GM13976 (cell line): ENCODE measurements around the gene TMC3.
A peak's percentile ranks its signal among the peaks of the same experiment; 100 is the strongest.

Experiments
- DNase-seq: peaks from one replicate; pipeline ENCODE4 v3.0.0; 2012; ENCODE audit warnings: low spot score
- CTCF ChIP-seq: IDR thresholded peaks from 2 replicates; pipeline ENCODE4 v1.5.1; 2012; ENCODE audit warnings: borderline replicate concordance, mild to moderate bottlenecking; ENCODE audit not compliant: insufficient read depth; ENCODE audit errors: extremely low read depth, missing control alignments, control extremely low read depth
- in situ Hi-C: fragments of 300-500 bp; cut with MboI; formaldehyde crosslinking; loops from one replicate; pipeline ENCODE4 v1.12.0; 2022; ENCODE audit warnings: low sequenced_read_pairs, mixed read lengths, inconsistent platforms; ENCODE audit not compliant: unreplicated experiment

TMC3 gene

DNA sequence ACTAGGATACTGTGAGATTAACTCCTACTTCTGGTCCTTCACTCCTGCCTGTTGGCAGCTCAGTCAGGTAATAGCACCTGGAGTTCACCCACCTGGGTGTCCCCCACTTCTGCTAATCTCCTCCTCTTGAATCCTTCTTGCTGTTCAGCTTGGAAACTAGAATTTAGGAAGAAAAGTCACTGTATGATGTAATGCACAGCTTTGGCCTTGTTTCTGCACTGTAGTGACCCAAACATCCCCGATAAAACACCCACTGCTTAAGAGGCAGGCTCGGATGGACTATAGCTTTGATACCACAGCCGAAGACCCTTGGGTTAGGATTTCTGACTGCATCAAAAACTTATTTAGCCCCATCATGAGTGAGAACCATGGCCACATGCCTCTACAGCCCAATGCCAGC is 74.9 kb downstream of the TMC3 start:
- no peak for TF ChIP-seq CTCF

GRCh38 chr15:81298611-81299010 is 75.4 kb downstream of the TMC3 start:
- DNase-seq, result no peak
- TF ChIP-seq CTCF, result no peak
- in situ Hi-C loops, result no loop called here

More for the DNA sequence above, 74.9 kb downstream of the TMC3 start:
- DNase-seq, result no peak
- in situ Hi-C loops, result no loop called here

GRCh38 chr15:81297603-81298575 is 76.1 kb downstream of the TMC3 start:
- no peak for TF ChIP-seq CTCF
- in situ Hi-C loops, result no loop called here

DNA sequence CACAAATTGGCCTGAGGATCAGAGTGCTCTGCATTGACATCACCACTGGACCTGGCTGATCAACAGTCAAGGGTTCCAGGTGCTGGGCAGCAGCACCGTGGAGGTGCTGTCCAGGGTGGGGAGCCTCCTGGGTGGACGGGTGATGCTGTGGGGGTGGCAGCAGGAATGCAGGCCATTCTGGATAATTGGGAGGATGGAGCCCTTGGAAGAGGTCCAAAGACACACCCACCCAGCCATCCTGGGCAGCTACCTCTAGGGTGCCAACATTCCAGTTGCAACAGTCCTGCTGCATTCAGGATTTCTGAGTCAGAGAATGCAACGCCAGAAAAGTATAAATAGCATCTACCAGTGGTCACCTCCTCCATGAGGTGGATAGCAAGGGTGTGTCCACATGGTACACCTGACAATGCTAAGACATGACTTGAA is 76.9 kb downstream of the TMC3 start:
- in situ Hi-C loops, result no loop called here
- no peak for TF ChIP-seq CTCF
- no peak for DNase-seq

More at GRCh38 chr15:81297603-81298575, 76.1 kb downstream of the TMC3 start:
- DNase-seq, result no peak

- DNase-seq, result peak; percentile 64
- TF ChIP-seq CTCF, result no peak
- in situ Hi-C loops, result no loop called here
These were observed 77.3 kb downstream of the TMC3 start for GRCh38 chr15:81296673-81297072.

- TF ChIP-seq CTCF, result no peak
- in situ Hi-C loops, result no loop called here
- no peak for DNase-seq
These were observed 77.8 kb downstream of the TMC3 start for GRCh38 chr15:81296186-81296585.
